Muscle of leg (tissue), 11 donors: Measurements from ENCODE around the gene EEPD1. TPM values are rescaled to one million over a fixed set of nuclear protein-coding genes. Genes with fewer than 3 reads are reported as not detected.

Source experiments
- DNase-seq: peaks from one replicate; pipeline ENCODE4 v3.0.0; 2013
- H3K27ac ChIP-seq: one replicate; pipeline ENCODE4 v1.5.1; 2013; ENCODE audit warnings: mild to moderate bottlenecking, low read length, control low read depth
- H3K27me3 ChIP-seq: one replicate; pipeline ENCODE4 v1.6.1; 2013; ENCODE audit warnings: low read length; ENCODE audit not compliant: control insufficient read depth, insufficient read depth
- H3K36me3 ChIP-seq: one replicate; pipeline ENCODE4 v1.6.1; 2013; ENCODE audit warnings: low read length; ENCODE audit not compliant: control insufficient read depth, insufficient read depth
- H3K4me1 ChIP-seq: one replicate; pipeline ENCODE4 v1.6.1; 2013; ENCODE audit warnings: low read length; ENCODE audit not compliant: control insufficient read depth, insufficient read depth
- H3K4me3 ChIP-seq: one replicate; pipeline ENCODE4 v1.5.1; 2013; ENCODE audit warnings: low read length, control low read depth
- H3K9me3 ChIP-seq: replicated peaks from 2 replicates; pipeline ENCODE4 v1.6.1; 2013; ENCODE audit warnings: low read depth, low read length; ENCODE audit not compliant: control insufficient read depth
- WGBS: methylation state at CpG from one replicate; pipeline ENCODE4 v1.1.5; 2013; ENCODE audit warnings: missing lambda C conversion rate; ENCODE audit not compliant: insufficient coverage; 5-methylcytosine and 5-hydroxymethylcytosine counted together
- polyA plus RNA-seq, 8 donors: library from polyadenylated mRNA; unstranded; fragments of 120-200 nt; gene quantifications; one replicate each; pipeline versions ENCODE4 v1.2.1 to v1.2.3, GENCODE V29; 2013; ENCODE audit warnings: inconsistent platforms in 1 of 8, low replicate concordance in 1 of 8; ENCODE audit not compliant: insufficient read length in 8 of 8, insufficient read depth in 1 of 8
- total RNA-seq: library from RNA; stranded (reverse); fragments of 120-200 nt; gene quantifications from one replicate; pipeline ENCODE4 v1.2.4, GENCODE V29; 2013

EEPD1 gene
- total and polyA plus RNA-seq, 9 donors: 9.2 to 14.2 (median 13.2) TPM

DNA sequence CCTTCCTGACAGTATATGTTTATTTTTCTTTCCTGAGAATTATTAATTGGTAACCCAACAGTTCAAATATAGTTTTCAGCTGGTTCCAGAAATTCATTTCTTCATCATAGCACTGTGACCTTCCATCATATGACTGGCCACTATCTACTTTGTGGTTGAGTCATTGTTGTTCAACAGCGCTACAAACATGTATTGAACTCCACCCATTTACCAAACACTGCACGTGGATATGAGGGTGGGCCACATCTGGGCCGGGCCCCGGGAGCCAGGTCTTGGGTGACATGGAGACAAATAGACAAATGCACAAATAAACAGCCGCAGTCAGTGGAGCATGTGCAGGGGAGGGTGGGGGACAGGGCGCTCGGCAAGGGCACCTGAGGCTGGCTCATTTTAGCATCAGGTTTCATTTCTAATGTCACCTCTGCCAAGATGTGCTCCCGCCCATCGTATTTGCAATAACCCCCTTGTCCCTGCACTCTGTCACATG, 24.0 kb upstream of the EEPD1 start:
- H3K36me3 ChIP-seq: no peaks in the 10 kb centered on the region
- H3K4me3 ChIP-seq: no peak overlapping the region
- no peaks in the 10 kb centered on the region for H3K9me3 ChIP-seq
- H3K27me3 ChIP-seq: no peaks in the 10 kb centered on the region
- H3K4me1 ChIP-seq: peaks cover 18% of the 10 kb centered on the region
- no peak overlapping the region for H3K27ac ChIP-seq
- DNase-seq: peak; percentile 16
- WGBS: 56% methylated on average over 4 of the region's 9 CpGs

DNA sequence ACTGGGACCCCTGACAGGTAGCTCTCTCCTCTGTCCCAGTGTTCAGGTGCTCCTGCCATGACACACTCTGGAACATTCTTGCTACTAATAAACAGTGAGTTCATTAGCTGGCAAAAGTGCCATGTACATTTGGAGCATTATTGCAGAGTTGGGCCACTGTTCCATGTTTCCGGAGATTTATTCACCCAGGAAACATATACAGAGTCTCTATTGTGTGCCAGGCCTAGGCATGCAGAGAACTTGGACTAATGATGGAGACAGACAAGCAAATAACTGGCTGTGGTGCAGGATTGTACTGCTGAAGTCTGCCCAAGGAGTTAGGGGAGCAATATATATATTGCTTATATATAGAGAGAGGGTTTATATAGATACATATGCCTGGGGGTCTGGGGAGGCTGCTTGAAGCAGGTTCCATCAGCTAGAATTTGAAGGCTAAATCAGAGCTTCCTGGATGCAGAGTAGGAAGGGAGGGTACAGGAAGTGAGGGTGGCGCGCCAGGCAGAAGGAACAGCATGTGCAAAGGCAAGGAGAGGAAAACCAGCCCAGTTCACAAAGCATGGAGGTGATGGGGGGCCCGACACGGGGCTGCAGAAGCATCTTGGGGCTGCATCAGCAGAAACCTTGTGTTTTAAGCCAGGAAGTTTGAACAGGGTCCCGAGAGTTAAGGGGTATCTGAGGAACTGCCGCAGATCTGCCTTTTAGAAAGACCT, 22.7 kb upstream of the EEPD1 start:
- H3K4me1 ChIP-seq: peaks cover 18% of the 10 kb centered on the region

GRCh38 chr7:36131026-36131425, 22.0 kb upstream of the EEPD1 start:
- peaks cover 18% of the 10 kb centered on the region for H3K4me1 ChIP-seq

More for the DNA sequence above, 22.7 kb upstream of the EEPD1 start:
- 78% methylated on average over 7 of the region's 7 CpGs for WGBS
- Histone ChIP-seq H3K27me3 (no peaks in the 10 kb centered on the region), H3K27ac (no peak overlapping the region), H3K9me3 (no peaks in the 10 kb centered on the region), H3K4me3 (no peak overlapping the region), H3K36me3 (no peaks in the 10 kb centered on the region)
- no peak for DNase-seq

DNA sequence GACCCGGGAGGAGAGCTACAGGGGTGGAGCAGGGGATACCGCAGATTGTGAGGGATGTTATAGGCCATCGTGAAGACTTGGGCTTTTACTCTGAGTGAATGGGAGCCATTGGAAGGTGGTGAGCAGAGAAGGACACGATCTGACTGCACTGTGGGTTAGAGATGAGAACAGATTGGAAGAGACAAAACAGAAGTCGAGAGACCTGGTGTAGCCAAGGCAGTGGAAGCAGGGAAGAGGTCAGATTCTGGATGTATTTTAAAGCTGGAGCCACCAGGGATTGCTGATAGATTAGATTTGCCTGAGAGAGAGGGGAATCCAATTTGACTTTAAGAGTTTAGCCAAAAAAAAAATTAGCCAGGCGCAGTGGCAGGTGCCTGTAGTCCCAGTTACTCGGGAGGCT, 21.6 kb upstream of the EEPD1 start:
- no peaks in the 10 kb centered on the region for H3K36me3 ChIP-seq
- H3K27me3 ChIP-seq: no peaks in the 10 kb centered on the region
- peaks cover 18% of the 10 kb centered on the region for H3K4me1 ChIP-seq
- no peak overlapping the region for H3K4me3 ChIP-seq
- no peak for DNase-seq
- H3K9me3 ChIP-seq: no peaks in the 10 kb centered on the region
- peak overlapping the region; percentile 50 for H3K27ac ChIP-seq
- 64% methylated on average over 5 of the region's 7 CpGs for WGBS

More at GRCh38 chr7:36131026-36131425, 22.0 kb upstream of the EEPD1 start:
- Histone ChIP-seq H3K9me3 (no peaks in the 10 kb centered on the region), H3K27me3 (no peaks in the 10 kb centered on the region), H3K27ac (peak overlapping the region; percentile 50), H3K4me3 (no peak overlapping the region), H3K36me3 (no peaks in the 10 kb centered on the region)
- peak; percentile 42 for DNase-seq
- WGBS: 96% methylated on average over 3 of the region's 4 CpGs

GRCh38 chr7:36132012-36132411, 21.0 kb upstream of the EEPD1 start:
- peaks cover 18% of the 10 kb centered on the region for H3K4me1 ChIP-seq
- no peaks in the 10 kb centered on the region for H3K36me3 ChIP-seq
- no peak overlapping the region for H3K4me3 ChIP-seq
- no peak overlapping the region for H3K27ac ChIP-seq
- no peaks in the 10 kb centered on the region for H3K9me3 ChIP-seq
- WGBS: 90% methylated on average over 6 of the region's 8 CpGs
- DNase-seq: no peak
- H3K27me3 ChIP-seq: no peaks in the 10 kb centered on the region

GRCh38 chr7:36135700-36136099, 17.4 kb upstream of the EEPD1 start:
- 90% methylated on average over 2 of the region's 4 CpGs for WGBS
- peaks cover 2% of the 10 kb centered on the region for H3K4me1 ChIP-seq
- no peak overlapping the region for H3K4me3 ChIP-seq
- H3K36me3 ChIP-seq: no peaks in the 10 kb centered on the region
- no peak overlapping the region for H3K27ac ChIP-seq
- no peaks in the 10 kb centered on the region for H3K9me3 ChIP-seq
- no peak for DNase-seq
- H3K27me3 ChIP-seq: no peaks in the 10 kb centered on the region

GRCh38 chr7:36137258-36137657, 15.8 kb upstream of the EEPD1 start:
- H3K27me3 ChIP-seq: no peaks in the 10 kb centered on the region
- no peak overlapping the region for H3K27ac ChIP-seq
- DNase-seq: no peak
- no peaks in the 10 kb centered on the region for H3K36me3 ChIP-seq
- H3K9me3 ChIP-seq: peaks cover 3% of the 10 kb centered on the region
- H3K4me3 ChIP-seq: no peak overlapping the region
- no peaks in the 10 kb centered on the region for H3K4me1 ChIP-seq

- no peak overlapping the region for H3K27ac ChIP-seq
- DNase-seq: no peak
- no peak overlapping the region for H3K4me3 ChIP-seq
- no peaks in the 10 kb centered on the region for H3K27me3 ChIP-seq
- H3K36me3 ChIP-seq: no peaks in the 10 kb centered on the region
- peaks cover 3% of the 10 kb centered on the region for H3K9me3 ChIP-seq
- WGBS: no CpG with 5 or more reads among the region's 2 CpGs
- no peaks in the 10 kb centered on the region for H3K4me1 ChIP-seq
Observed at GRCh38 chr7:36137754-36138153, 15.3 kb upstream of the EEPD1 start.

- WGBS: 34% methylated on average over 3 of the region's 5 CpGs
- H3K27ac ChIP-seq: no peak overlapping the region
- no peaks in the 10 kb centered on the region for H3K4me1 ChIP-seq
- H3K36me3 ChIP-seq: no peaks in the 10 kb centered on the region
- no peaks in the 10 kb centered on the region for H3K27me3 ChIP-seq
- peaks cover 3% of the 10 kb centered on the region for H3K9me3 ChIP-seq
- no peak overlapping the region for H3K4me3 ChIP-seq
- no peak for DNase-seq
Observed at GRCh38 chr7:36138209-36138608, 14.8 kb upstream of the EEPD1 start.

GRCh38 chr7:36141351-36141750, 11.7 kb upstream of the EEPD1 start:
- no peaks in the 10 kb centered on the region for H3K36me3 ChIP-seq
- WGBS: no CpG with 5 or more reads among the region's 1 CpG
- H3K27ac ChIP-seq: no peak overlapping the region
- peaks cover 3% of the 10 kb centered on the region for H3K9me3 ChIP-seq
- H3K4me1 ChIP-seq: no peaks in the 10 kb centered on the region
- no peak overlapping the region for H3K4me3 ChIP-seq
- H3K27me3 ChIP-seq: no peaks in the 10 kb centered on the region
- no peak for DNase-seq

DNA sequence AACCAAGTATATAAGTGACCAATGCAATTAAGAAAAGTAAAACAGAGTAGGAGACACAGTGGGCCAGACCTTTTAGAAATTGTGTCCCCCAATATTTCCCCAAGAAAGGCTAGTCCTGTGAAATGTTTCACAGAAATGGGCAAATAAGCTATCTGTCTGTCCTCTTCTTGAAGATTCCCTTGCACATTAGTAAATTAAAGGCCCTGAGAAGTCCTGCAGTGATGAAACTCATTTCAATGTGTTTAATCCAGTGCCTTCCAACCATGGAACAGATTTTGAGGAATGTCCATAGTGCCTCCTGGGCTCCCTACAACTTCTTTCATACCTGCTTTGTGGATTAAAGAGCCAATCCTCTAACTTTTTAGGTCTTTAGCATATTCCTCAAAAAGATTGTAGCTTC, 11.2 kb upstream of the EEPD1 start:
- no peak for DNase-seq
- Histone ChIP-seq H3K27me3 (no peaks in the 10 kb centered on the region), H3K9me3 (peaks cover 3% of the 10 kb centered on the region), H3K27ac (no peak overlapping the region), H3K4me1 (no peaks in the 10 kb centered on the region), H3K4me3 (no peak overlapping the region), H3K36me3 (no peaks in the 10 kb centered on the region)
